A549 treated with dexamethasone at 1 μM for 4 hours (cell line): ENCODE results near the gene LAMTOR3. TPM values are rescaled to one million over a fixed set of nuclear protein-coding genes. Genes with fewer than 3 reads are reported as not detected.

Experiments
- total RNA-seq: library from RNA; stranded (reverse); fragments of 200-300 nt; extraction: Qiagen RNA extraction; gene quantifications from 5 replicates; pipeline ENCODE4 v1.2.3, GENCODE V29; 2022

The LAMTOR3 gene
- total RNA-seq, result 24.7 to 30.3 TPM (median 25.4 TPM) in 5 replicates

GRCh38 chr4:99894161-99894997 is at the start of gene LAMTOR3:
LAMTOR3 (minus strand) TSS chr4:99894427; CDS start chr4:99893963, 464 bp downstream.

Other genes with a start within 250 kb of the LAMTOR3 start
- gene C4orf54, start 236.6 kb downstream of the LAMTOR3 start, total RNA-seq, result 0.01 TPM in 1 of 5 replicates, not detected in the others
- gene DAPP1, start 77.6 kb downstream of the LAMTOR3 start, total RNA-seq, result not detected in 5 replicates
- 13.4 to 19.6 TPM (median 15.4 TPM) in 5 replicates for gene DNAJB14, start 52.2 kb upstream of the LAMTOR3 start, total RNA-seq
- gene H2AZ1, start 55.8 kb upstream of the LAMTOR3 start, total RNA-seq, result 522 to 719 TPM (median 582 TPM) in 5 replicates